GM21723 (cell line): ENCODE results near the gene RBMY1J.
"Not testable (repeated sequence)": the region's sequence is repeated elsewhere in the genome, so short reads cannot be mapped to it uniquely, and the experiment has no call there.

Experiments used
- ATAC-seq: cut with Tn5 transposase; IDR thresholded peaks from one replicate; pipeline ENCODE4 v1.9.1; 2021; ENCODE audit warnings: mild to moderate bottlenecking, moderate library complexity; ENCODE audit not compliant: unreplicated experiment

Gene RBMY1J

GRCh38 chrY:22403110-22403509 is at the start of gene RBMY1J:
RBMY1J (plus strand) TSS chrY:22403410; CDS start chrY:22405448, 2,038 bp downstream.
- not testable (repeated sequence) for ATAC-seq

GRCh38 chrY:22367416-22367815 is 35.8 kb upstream of the RBMY1J start:
- no peak for ATAC-seq

- no peak for ATAC-seq
Measured at GRCh38 chrY:22370623-22371022, 32.6 kb upstream of the RBMY1J start.

- ATAC-seq: no peak
Measured at GRCh38 chrY:22373494-22373893, 29.7 kb upstream of the RBMY1J start.

GRCh38 chrY:22444718-22445396 is 41.6 kb downstream of the RBMY1J start:
- ATAC-seq: not testable (repeated sequence)

- ATAC-seq: not testable (repeated sequence)
Measured at GRCh38 chrY:22455522-22455921, 52.3 kb downstream of the RBMY1J start.

- ATAC-seq: not testable (repeated sequence)
Measured at GRCh38 chrY:22461962-22462361, 58.8 kb downstream of the RBMY1J start.
